HUES6 (cell line): ENCODE measurements around the gene CD96.
A peak's percentile ranks its signal among the peaks of the same experiment; 100 is the strongest.

Experiments
- H3K27ac ChIP-seq: 2 replicates; pipeline ENCODE4 v1.7.0; 2013; ENCODE audit warnings: low read depth, mild to moderate bottlenecking, low read length, inconsistent platforms
- H3K27me3 ChIP-seq: 2 replicates; pipeline ENCODE4 v1.6.1; 2013; ENCODE audit warnings: low read length; ENCODE audit not compliant: control insufficient read depth, insufficient read depth
- H3K36me3 ChIP-seq: 2 replicates; pipeline ENCODE4 v1.6.1; 2013; ENCODE audit warnings: low read length; ENCODE audit not compliant: control insufficient read depth, insufficient read depth
- H3K4me1 ChIP-seq: 2 replicates; pipeline ENCODE4 v1.6.1; 2013; ENCODE audit warnings: low read length; ENCODE audit not compliant: control insufficient read depth, insufficient read depth
- H3K4me3 ChIP-seq: 2 replicates; pipeline ENCODE4 v1.5.1; 2013; ENCODE audit warnings: low read depth, low read length
- H3K9ac ChIP-seq: one replicate; pipeline ENCODE4 v1.6.1; 2013; ENCODE audit warnings: mild to moderate bottlenecking, low read length
- H3K9me3 ChIP-seq: 2 replicates; pipeline ENCODE4 v1.6.1; 2013; ENCODE audit warnings: low read depth, low read length; ENCODE audit not compliant: control insufficient read depth, insufficient read depth

The CD96 gene

DNA sequence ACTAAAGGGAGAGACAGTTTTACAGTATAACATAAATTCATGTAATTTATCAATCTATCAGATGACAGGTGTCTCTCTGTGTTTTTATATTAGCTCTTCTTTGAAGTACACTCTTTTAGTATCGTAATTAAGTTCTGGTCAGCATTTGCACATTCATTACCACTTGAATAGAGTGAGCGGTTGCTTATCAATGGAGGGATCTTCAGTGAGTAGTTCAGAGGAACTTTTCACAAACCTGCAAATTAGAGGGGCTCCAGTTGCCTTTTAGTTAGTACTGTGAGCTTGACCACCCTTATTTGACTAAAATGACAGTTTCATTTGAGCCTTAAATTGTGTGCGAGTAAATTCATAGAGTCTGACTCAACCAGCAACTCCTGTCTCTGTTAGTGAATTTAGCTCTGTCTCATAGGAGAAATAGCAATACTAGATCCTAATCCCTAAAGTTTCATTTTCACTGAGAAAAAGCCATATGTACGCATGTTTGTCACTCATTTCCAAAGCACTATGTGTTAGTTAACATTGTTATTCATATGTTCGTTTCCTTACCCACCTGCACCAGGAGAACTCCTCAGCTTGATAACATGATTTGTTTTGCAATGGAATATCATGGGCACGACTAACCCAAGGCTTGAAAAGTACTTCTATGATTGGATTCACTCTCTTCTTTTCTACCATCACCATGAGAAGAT is 110.6 kb downstream of the CD96 start:
- no peaks in the 10 kb centered on the region for H3K36me3 ChIP-seq
- no peak overlapping the region for H3K9ac ChIP-seq
- peak overlapping the region; percentile 3; the same call in 1 of the 2 replicates for H3K4me3 ChIP-seq
- H3K27ac ChIP-seq = no peak overlapping the region
- no peaks in the 10 kb centered on the region for H3K9me3 ChIP-seq
- peaks cover 14% of the 10 kb centered on the region for H3K4me1 ChIP-seq
- H3K27me3 ChIP-seq = no peaks in the 10 kb centered on the region

GRCh38 chr3:111653766-111654165 is 111.8 kb downstream of the CD96 start:
- Histone ChIP-seq H3K4me1 (peaks cover 14% of the 10 kb centered on the region), H3K4me3 (no peak overlapping the region), H3K9me3 (no peaks in the 10 kb centered on the region), H3K36me3 (no peaks in the 10 kb centered on the region), H3K27me3 (no peaks in the 10 kb centered on the region), H3K9ac (no peak overlapping the region), H3K27ac (no peak overlapping the region)

GRCh38 chr3:111662012-111662411 is 120.0 kb downstream of the CD96 start:
- H3K9me3 ChIP-seq = peaks cover 35% of the 10 kb centered on the region
- H3K27ac ChIP-seq = no peak overlapping the region
- no peak overlapping the region for H3K9ac ChIP-seq
- H3K4me3 ChIP-seq = no peak overlapping the region
- peaks cover 3% of the 10 kb centered on the region; the same call in 1 of the 2 replicates for H3K4me1 ChIP-seq
- no peaks in the 10 kb centered on the region for H3K27me3 ChIP-seq
- H3K36me3 ChIP-seq = no peaks in the 10 kb centered on the region

DNA sequence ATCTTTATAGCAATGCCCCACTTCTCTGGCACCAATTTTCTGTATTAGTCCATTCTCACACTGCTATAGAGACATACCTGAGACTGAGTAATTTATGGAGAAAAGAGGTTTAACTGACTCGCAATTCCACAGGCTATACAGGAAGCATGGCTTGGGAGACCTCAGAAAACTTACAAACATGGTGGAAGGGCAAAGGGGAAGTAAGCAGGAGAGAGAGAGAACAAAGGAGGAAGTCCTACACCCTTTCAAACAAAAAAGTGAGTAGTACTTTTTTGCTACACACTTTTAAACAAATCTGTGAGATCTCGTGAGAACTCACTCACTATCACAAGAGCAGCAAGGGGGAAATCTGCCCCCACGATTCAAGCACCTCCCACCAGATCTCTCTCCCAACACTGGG is 120.9 kb downstream of the CD96 start:
- no peaks in the 10 kb centered on the region for H3K36me3 ChIP-seq
- H3K27ac ChIP-seq = no peak overlapping the region
- no peak overlapping the region for H3K4me3 ChIP-seq
- peaks cover 35% of the 10 kb centered on the region for H3K9me3 ChIP-seq
- H3K4me1 ChIP-seq = peaks cover 3% of the 10 kb centered on the region; the same call in 1 of the 2 replicates
- H3K27me3 ChIP-seq = no peaks in the 10 kb centered on the region
- no peak overlapping the region for H3K9ac ChIP-seq

GRCh38 chr3:111666041-111666735 is 124.2 kb downstream of the CD96 start:
- H3K27ac ChIP-seq = no peak overlapping the region
- H3K9me3 ChIP-seq = peaks cover 27% of the 10 kb centered on the region
- peaks cover 3% of the 10 kb centered on the region; the same call in 1 of the 2 replicates for H3K4me1 ChIP-seq
- H3K4me3 ChIP-seq = no peak overlapping the region
- no peaks in the 10 kb centered on the region for H3K27me3 ChIP-seq
- no peaks in the 10 kb centered on the region for H3K36me3 ChIP-seq
- H3K9ac ChIP-seq = no peak overlapping the region

GRCh38 chr3:111667170-111667569 is 125.2 kb downstream of the CD96 start:
- Histone ChIP-seq H3K4me3 (no peak overlapping the region), H3K9me3 (peaks cover 17% of the 10 kb centered on the region), H3K4me1 (peaks cover 3% of the 10 kb centered on the region; the same call in 1 of the 2 replicates), H3K9ac (no peak overlapping the region), H3K27ac (no peak overlapping the region), H3K27me3 (no peaks in the 10 kb centered on the region), H3K36me3 (no peaks in the 10 kb centered on the region)

- Histone ChIP-seq H3K27me3 (peaks cover under 1% of the 10 kb centered on the region; the same call in 1 of the 2 replicates), H3K9me3 (peaks cover 11% of the 10 kb centered on the region), H3K9ac (no peak overlapping the region), H3K4me3 (no peak overlapping the region), H3K36me3 (no peaks in the 10 kb centered on the region), H3K27ac (no peak overlapping the region), H3K4me1 (peaks cover 3% of the 10 kb centered on the region; the same call in 1 of the 2 replicates)
These were observed 125.7 kb downstream of the CD96 start for GRCh38 chr3:111667621-111668239.

DNA sequence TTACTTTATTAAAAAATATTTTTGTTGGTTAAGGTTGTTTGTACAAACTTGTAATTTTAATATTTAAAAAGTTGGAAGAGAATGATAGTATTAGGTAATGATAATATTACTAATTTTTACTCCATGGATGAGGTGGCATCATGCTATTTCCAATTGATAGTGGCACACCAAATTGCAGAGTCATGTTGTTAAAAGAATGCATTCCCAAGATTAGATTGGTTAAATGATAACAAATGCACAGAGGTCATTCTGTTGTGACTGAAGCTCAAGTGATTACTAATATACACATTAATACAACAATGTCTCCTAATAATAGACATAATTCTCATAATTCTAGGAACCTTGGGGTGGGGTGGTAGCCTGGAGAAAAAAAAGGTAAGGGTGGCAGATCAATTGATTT is 126.3 kb downstream of the CD96 start:
- Histone ChIP-seq H3K27ac (no peak overlapping the region), H3K36me3 (no peaks in the 10 kb centered on the region), H3K4me3 (no peak overlapping the region), H3K9ac (no peak overlapping the region), H3K27me3 (peaks cover 6% of the 10 kb centered on the region), H3K9me3 (peaks cover 6% of the 10 kb centered on the region; the same call in 1 of the 2 replicates), H3K4me1 (peaks cover 3% of the 10 kb centered on the region; the same call in 1 of the 2 replicates)

DNA sequence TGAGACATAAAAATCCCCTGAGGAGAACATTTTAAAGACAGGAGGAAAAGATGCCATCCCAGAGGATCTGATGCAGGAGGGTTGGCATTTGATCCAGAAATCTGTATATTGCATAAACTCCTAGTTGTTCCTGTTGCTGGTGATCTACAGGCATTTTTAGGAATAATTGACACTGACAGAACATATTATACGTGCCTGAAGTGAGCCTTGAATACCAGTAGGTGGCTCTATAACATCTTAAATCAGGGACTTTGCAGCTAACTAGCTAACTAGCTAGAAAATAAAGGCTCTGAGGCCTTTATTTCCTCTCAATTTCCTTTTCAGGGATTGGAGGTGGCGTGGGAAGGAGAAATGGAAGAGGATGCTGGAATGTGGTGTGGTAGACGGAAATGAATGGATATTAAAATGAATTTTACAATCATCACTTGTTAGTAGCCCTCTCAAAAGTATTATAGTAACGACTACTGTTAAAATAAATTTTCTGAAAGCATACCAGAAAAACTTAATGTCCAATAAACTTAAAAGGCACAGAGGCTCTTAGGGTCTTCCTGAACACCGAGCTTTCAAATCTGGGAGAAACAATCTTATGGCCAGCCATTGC is 127.0 kb downstream of the CD96 start:
- Histone ChIP-seq H3K36me3 (no peaks in the 10 kb centered on the region), H3K27me3 (peaks cover 13% of the 10 kb centered on the region), H3K9ac (no peak overlapping the region), H3K9me3 (peaks cover 4% of the 10 kb centered on the region; the same call in 1 of the 2 replicates), H3K4me1 (peaks cover 3% of the 10 kb centered on the region; the same call in 1 of the 2 replicates), H3K4me3 (no peak overlapping the region), H3K27ac (no peak overlapping the region)

- Histone ChIP-seq H3K9me3 (no peaks in the 10 kb centered on the region), H3K36me3 (no peaks in the 10 kb centered on the region), H3K9ac (no peak overlapping the region), H3K27ac (no peak overlapping the region), H3K4me1 (peaks cover 3% of the 10 kb centered on the region; the same call in 1 of the 2 replicates), H3K27me3 (peaks cover 14% of the 10 kb centered on the region), H3K4me3 (no peak overlapping the region)
These were observed 128.1 kb downstream of the CD96 start for GRCh38 chr3:111669926-111670630.
